Measurements from ENCODE around the gene MCC.

DNA sequence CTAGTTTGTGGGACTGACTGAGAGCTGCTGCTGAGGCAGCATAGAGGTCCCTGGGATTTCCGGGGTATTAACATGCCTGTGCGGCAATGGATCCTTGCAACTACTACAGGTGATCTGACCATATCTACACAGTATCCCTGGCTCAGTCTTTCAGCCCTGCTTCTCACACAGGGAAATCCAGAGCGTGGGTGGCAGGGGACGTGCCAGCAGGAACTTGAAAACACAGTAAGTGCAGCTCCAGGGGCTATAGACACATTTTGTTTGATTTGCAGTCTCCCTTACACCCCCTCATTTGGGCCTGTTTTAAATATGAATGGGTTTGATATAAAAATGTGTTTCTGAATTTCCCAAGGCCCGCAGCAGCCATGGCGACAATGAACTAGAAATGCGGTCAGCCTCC, 302.2 kb downstream of the MCC start:
- TF ChIP-seq, protein P1, sequence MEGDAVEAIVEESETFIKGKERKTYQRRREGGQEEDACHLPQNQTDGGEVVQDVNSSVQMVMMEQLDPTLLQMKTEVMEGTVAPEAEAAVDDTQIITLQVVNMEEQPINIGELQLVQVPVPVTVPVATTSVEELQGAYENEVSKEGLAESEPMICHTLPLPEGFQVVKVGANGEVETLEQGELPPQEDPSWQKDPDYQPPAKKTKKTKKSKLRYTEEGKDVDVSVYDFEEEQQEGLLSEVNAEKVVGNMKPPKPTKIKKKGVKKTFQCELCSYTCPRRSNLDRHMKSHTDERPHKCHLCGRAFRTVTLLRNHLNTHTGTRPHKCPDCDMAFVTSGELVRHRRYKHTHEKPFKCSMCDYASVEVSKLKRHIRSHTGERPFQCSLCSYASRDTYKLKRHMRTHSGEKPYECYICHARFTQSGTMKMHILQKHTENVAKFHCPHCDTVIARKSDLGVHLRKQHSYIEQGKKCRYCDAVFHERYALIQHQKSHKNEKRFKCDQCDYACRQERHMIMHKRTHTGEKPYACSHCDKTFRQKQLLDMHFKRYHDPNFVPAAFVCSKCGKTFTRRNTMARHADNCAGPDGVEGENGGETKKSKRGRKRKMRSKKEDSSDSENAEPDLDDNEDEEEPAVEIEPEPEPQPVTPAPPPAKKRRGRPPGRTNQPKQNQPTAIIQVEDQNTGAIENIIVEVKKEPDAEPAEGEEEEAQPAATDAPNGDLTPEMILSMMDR (IDR thresholded peaks at IDR 0.05) = no peak
- TF ChIP-seq EZH2 (IDR thresholded peaks at IDR 0.05; ENCODE audit: borderline replicate concordance, insufficient read depth, low read depth, low read length, poor library complexity, severe bottlenecking) = no peak

All from B cell (primary cell).